ENCODE measurements around the gene DEFB131B. TPM values are rescaled to one million over a fixed set of nuclear protein-coding genes. Genes with fewer than 3 reads are reported as not detected.
"Not testable (repeated sequence)": the region's sequence is repeated elsewhere in the genome, so short reads cannot be mapped to it uniquely, and the experiment has no call there.

DEFB131B gene
- polyA plus RNA-seq (ENCODE audit: insufficient read length in 4 of 4), result 1 to 10 TPM in 3 of 4 donors, not detected in 1; 1.2 to 2.3 (median 1.4) TPM

- not testable (repeated sequence) for DNase-seq (ENCODE audit: low read depth in 4 of 4, low spot score in 2 of 4)
Observed at GRCh38 chr11:71878059-71878458, at the start of gene DEFB131B. DEFB131B (plus strand) TSS chr11:71878453; CDS start chr11:71878453, 0 bp downstream.

- not testable (repeated sequence) for DNase-seq (ENCODE audit: low read depth in 4 of 4, low spot score in 2 of 4)
Observed at GRCh38 chr11:71829247-71829646, 49.0 kb upstream of the DEFB131B start.

GRCh38 chr11:71829686-71830085, 48.6 kb upstream of the DEFB131B start:
- not testable (repeated sequence) for DNase-seq (ENCODE audit: low read depth in 4 of 4, low spot score in 2 of 4)

- not testable (repeated sequence) for DNase-seq (ENCODE audit: low read depth in 4 of 4, low spot score in 2 of 4)
Observed at GRCh38 chr11:71832811-71833210, 45.4 kb upstream of the DEFB131B start, which contains the start of gene DEFB108B. DEFB108B (plus strand) TSS chr11:71833200; CDS start chr11:71833200, 0 bp downstream.

DNA sequence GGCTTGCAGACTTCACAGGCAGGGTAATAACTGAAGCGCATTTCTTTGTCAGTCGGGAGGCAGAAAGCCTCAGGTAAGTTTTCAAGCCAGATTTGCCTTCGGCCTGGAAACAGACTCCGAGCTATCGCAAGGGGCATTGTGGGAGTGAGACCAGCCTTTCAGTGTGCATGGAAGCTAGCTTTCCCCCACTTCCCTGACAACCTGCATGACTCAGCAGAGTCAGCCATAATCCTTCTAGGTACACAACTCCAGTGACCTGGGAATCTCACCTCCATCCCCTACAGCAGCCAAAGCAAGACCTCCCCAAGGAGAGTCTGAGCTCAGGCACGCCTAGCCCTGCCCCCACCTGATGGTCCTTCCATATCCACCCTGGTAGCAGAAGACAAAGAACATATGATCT, 35.5 kb upstream of the DEFB131B start:
- DNase-seq (ENCODE audit: low read depth in 4 of 4, low spot score in 2 of 4), result not testable (repeated sequence)

DNA sequence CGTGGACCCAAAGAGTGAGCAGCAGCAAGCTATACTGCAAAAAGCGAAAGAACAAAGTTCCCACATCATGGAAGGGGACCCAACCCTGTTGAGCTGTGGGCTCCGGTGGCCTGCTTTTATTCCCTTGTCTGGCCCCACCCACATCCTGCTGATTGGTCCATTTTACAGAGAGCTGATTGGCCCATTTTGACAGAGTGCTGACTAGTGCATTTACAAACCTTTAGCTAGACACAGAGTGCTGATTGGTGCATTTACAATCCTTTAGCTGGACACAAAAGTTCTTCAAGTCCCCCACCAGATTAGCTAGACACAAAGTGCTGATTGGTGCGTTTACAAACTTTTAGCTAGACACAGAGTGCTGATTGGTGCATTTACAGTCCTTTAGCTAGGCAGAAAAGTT, 34.9 kb upstream of the DEFB131B start:
- not testable (repeated sequence) for DNase-seq (ENCODE audit: low read depth in 4 of 4, low spot score in 2 of 4)

DNA sequence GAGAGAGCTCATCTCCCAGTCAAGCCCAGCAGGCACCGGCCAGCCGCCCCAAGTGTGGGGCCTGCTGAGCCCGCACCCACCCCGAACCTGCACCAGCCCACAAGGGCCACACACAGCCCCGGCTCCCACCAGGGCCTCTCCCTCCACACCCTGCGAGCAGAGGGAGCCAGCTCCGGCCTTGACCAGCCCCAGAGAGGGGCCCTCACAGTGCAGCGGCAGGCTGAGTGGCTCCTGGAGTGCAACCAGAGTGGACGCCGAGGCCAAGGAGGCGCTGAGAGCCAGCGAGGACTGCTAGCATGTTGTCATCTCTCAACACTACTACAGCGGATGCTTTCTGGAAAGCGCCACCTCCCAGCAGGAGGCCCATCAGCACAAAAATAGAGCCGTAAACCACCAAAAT, 34.4 kb upstream of the DEFB131B start:
- DNase-seq (ENCODE audit: low read depth in 4 of 4, low spot score in 2 of 4), result no peak

DNA sequence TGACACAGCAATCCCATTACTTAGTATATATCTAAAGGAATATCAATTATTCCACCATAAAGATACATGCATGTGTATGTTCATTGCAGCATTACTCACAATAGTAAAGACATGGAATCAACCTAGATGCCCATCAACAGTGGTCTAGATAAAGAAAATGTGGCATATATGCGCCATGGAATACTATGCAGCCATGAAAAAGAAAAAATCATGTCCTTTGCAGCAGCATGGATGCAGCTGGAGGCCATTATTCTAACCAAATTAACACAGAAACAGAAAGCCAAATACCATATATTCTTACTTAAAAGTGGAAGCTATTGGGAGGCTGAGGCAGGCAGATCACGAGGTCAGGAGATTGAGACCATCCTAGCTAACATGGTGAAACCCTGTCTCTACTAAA, 24.4 kb upstream of the DEFB131B start:
- DNase-seq (ENCODE audit: low read depth in 4 of 4, low spot score in 2 of 4), result not testable (repeated sequence)

DNA sequence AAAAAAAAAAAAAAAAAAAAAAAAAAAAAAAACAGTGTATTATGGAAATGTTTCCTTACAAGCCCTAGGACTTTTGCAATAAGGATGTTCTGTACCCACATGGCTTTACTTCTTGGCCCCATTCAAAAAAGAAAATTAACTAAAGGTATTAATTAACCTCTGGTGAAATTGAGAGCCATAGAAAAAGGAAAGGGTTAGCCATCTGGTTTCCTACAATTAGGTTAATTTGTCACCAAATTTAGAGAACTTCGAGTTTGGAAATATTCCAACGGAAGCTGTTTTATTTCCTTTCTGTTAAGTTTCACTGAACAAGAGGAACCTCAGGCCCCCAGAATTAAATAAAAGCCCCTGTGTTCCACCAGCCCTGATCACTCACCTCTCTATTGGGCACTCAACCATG, 22.4 kb upstream of the DEFB131B start:
- not testable (repeated sequence) for DNase-seq (ENCODE audit: low read depth in 4 of 4, low spot score in 2 of 4)

GRCh38 chr11:71860835-71861234, 17.4 kb upstream of the DEFB131B start:
- DNase-seq (ENCODE audit: low read depth in 4 of 4, low spot score in 2 of 4), result not testable (repeated sequence)

GRCh38 chr11:71863978-71864627, 14.2 kb upstream of the DEFB131B start:
- peak in 3 of 4 donors; percentile 5 to 29 (median 11) for DNase-seq (ENCODE audit: low read depth in 4 of 4, low spot score in 2 of 4)

DNA sequence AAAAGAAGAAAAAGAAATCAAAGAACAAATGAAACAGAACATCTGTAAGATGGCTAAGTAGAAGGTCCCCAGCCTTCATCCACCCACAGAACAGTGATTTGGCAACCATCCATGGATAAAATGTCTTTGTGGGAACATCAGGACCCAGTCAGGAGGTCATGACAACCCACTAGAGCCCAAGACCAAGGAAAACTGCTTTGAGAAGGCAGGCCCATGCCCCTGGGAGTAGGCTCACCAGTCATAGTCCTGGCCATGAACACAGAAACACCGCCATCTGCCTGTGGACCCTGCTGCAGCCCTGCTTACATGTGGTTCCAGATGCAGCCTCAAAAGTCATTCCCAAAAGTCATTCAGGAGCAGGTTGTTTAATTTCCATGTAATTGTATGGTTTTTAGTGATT, 11.0 kb upstream of the DEFB131B start:
- not testable (repeated sequence) for DNase-seq (ENCODE audit: low read depth in 4 of 4, low spot score in 2 of 4)

- not testable (repeated sequence) for DNase-seq (ENCODE audit: low read depth in 4 of 4, low spot score in 2 of 4)
Observed at GRCh38 chr11:71869931-71870330, 8.3 kb upstream of the DEFB131B start.

GRCh38 chr11:71870661-71871060, 7.6 kb upstream of the DEFB131B start:
- DNase-seq (ENCODE audit: low read depth in 4 of 4, low spot score in 2 of 4), result not testable (repeated sequence)

DNA sequence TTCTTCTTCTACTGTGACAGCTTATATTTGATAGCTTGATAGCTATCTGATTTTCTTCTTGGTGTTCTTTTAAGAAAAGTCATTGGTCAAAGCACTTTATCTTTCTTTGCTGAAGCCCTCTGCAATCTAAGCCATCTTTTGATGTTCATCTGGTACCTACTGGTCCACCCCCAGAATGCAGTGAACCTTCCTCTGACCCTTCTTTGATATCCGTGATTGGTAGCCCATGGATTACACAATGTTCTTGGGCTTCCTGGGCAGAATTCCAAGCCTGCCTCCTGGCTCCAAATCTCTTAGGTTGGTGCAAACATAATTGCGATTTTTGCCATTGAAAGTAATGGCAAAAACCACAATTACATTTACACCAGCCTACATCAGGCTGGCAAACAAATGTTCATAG, 2.0 kb upstream of the DEFB131B start:
- DNase-seq (ENCODE audit: low read depth in 4 of 4, low spot score in 2 of 4), result not testable (repeated sequence)

DNA sequence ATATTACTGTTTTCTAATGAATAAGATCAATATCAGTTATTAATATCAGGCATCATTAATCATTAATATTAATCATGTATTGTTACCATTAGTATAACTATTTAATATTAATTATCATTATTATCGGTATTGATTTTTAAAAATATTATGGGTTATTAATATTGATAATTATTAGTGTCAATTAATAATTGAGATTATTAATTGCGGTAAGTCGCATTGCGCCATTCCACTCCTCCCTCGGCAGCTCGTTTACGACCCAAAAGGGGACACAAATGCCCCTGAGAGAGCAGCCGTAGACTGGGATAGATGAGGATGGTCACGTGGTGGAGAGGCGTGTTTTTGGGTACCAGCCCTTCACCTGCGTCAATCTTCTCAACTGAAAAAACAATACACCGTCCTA, 7.6 kb downstream of the DEFB131B start:
- not testable (repeated sequence) for DNase-seq (ENCODE audit: low read depth in 4 of 4, low spot score in 2 of 4)

- DNase-seq (ENCODE audit: low read depth in 4 of 4, low spot score in 2 of 4), result not testable (repeated sequence)
Observed at GRCh38 chr11:71888335-71889010, 10.2 kb downstream of the DEFB131B start.

DNA sequence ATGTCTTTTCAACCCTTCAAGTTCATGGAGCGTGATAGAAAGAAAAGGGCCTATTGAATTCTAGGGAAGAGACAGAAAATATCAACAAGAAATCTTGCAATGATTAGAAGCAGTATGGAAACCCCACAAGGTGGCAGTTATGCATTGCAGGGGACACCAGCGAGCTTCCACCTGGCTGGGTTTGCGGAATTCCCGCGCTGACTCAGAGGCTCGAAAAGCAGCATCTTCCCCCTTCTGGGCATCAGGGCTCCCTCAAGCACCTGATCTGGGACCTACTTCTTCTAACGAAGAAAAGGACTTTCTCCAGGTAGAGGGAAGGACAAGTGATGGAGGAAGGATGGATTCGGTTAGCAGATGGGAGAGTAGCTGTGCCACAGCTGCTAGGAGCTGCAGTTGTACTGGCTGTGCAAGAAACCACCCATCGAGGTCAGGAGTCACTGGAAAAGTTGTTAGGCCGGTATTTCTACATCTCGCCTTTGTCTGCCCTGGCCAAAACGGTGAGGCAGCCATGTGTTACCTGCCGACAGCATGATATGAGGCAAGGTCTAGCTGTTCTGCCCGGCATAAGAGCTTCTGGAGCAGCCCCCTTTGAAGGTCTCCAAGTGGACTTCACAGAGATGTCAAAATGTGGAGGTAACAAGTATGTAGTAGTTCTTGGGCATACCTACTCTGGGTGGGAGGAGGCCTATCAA, 11.1 kb downstream of the DEFB131B start:
- not testable (repeated sequence) for DNase-seq (ENCODE audit: low read depth in 4 of 4, low spot score in 2 of 4)

GRCh38 chr11:71895961-71896360, 17.7 kb downstream of the DEFB131B start:
- no peak for DNase-seq (ENCODE audit: low read depth in 4 of 4, low spot score in 2 of 4)

DNA sequence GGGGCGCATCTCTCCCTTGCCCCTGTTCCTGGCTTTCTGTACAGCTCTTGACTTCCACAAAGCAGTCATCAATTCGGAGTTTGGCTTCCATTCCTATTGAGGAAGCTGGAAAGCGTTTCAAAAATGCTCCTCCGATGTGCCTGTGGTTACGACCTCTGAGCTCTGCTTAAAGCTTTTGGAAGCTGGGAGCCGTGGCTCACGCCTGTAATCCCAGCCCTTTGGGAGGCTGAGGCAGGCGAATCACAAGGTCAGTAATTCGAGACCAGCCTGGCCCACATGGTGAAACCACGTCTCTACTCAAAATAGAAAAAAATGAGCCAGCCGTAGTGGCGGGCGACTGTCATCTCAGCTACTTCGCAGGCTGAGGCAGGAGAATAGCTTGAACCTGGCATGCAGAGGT, 22.9 kb downstream of the DEFB131B start:
- DNase-seq (ENCODE audit: low read depth in 4 of 4, low spot score in 2 of 4), result not testable (repeated sequence)

DNA sequence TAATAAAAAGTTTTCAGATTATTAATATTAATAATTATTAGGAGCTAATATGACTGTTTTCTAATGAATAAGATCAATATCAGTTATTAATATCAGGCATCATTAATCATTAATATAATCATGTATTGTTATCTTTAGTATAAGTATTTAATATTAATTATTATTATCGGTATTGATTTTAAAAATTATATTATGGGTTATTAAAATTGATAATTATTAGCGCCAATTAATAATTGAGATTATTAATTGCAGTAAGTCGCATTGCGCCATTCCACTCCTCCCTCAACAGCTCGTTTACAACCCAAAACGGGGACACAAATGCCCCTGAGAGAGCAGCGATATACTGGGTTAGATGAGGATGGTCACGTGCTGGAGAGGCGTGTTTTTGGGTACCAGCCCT, 30.0 kb downstream of the DEFB131B start:
- no peak for DNase-seq (ENCODE audit: low read depth in 4 of 4, low spot score in 2 of 4)
